GM18498 (cell line): ENCODE data around the gene TADA2A.
"Not testable (repeated sequence)": the region's sequence is repeated elsewhere in the genome, so short reads cannot be mapped to it uniquely, and the experiment has no call there.

Source experiments
- ATAC-seq: cut with Tn5 transposase; IDR thresholded peaks from one replicate; pipeline ENCODE4 v1.9.1; 2021; ENCODE audit warnings: mild to moderate bottlenecking, moderate library complexity; ENCODE audit not compliant: unreplicated experiment

The TADA2A gene

DNA sequence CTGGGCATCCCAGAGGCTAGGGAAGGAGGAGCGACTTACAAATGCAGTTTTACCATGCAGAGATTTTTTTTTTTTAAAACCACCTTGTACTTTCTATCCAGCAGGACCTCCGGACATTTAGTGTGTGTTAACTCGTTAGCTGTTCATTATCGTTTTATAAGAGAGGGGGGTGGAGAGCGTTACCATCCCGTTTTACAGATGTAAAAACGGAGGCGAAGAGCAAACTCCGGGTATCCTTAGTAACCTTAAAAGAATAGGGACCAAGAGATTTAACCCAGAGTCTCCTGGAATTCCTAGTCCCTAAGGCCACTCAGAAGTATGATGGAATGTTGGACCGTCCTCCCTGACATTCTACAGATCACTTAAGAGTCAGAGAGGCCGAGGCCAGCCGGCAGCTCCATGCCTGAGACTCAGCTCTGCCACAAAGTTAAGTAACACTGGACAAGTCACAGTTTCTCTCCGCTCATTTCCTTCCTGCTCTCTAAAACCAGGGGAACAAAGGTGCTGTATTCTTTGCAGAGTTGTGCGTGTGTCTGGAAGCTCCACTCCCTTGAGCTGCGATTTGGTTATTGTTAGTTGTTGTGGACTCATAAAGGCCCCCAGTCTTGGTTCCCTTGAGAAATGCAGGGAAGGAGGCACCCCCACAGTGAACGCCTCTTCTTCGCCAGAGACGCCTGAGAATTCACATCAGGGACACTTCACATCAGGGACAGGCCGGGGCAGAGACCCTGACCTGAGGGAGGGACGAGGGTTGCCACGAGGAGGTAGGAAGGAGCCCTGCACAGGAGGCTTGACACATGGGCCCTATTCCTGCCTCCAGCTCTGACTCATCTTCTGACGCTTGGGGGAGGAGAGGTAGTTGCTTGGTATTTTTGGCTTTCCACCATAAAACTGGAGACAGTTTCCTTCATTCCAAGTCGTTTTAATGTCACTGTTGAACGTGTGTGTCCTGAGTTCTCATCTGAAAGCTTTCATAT, 84.2 kb downstream of the TADA2A start:
- ATAC-seq = no peak

DNA sequence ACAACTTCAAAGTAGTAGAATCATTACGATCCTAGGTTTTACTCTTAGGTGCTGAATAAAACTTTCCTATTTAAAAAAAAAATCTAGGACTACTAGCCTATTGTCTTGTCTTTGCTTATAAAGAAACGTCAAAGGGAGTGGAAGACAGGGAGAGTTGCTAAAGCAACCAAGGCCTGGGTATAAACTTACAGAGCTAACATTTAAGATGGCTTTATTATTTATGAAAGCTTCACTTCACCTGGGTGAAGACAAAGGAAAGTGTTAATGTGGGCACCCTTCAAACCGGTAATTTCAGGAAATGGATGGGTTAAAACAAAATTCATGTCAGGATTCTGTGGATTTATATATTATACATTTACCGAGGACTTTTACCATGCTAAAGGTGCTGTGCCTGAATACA, 85.5 kb downstream of the TADA2A start:
- no peak for ATAC-seq

- ATAC-seq = no peak
These were observed 86.8 kb downstream of the TADA2A start for GRCh38 chr17:37493249-37494027.

- ATAC-seq = no peak
These were observed 87.7 kb downstream of the TADA2A start for GRCh38 chr17:37494401-37494831.

DNA sequence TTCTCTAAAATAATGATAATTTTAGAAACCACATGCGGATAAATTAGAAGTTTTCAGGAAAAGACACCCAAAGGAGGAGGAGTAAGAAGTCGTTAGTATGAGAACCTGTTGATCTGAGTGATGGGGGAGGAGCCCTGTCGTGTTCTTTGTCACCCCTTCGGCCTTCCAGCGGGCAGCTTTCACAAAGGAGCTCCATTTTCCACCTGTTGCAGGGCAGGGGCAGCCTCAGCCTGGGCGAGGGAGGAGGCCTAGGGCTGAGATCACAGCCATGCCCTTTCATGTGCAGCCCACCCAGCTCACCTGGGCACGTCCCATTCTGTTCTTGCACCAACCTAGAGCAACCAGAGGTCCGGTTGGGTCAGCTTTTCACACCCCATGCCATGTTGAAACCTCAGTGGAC, 88.3 kb downstream of the TADA2A start:
- ATAC-seq = no peak

- no peak for ATAC-seq
These were observed 93.7 kb downstream of the TADA2A start for GRCh38 chr17:37500378-37500777.

- ATAC-seq = no peak
These were observed 95.6 kb downstream of the TADA2A start for GRCh38 chr17:37502009-37502936.

DNA sequence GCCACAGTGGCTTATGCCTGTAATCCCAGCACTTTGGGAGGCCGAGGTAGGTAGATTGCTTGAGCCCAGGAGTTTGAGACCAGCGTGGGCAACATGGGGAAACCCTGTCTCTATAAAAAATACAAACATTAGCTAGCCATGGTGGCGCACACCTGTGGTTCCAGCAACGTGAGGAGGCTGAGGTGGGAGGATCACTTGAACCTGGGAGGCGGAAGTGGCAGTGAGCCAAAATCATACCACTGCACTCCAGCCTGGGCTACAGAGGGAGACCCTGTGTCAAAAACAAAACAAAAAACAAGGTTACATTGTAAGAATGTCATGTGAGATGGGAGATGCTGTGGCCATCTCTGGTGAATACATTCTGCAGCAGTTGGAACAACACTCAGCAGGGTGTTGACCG, 96.5 kb downstream of the TADA2A start:
- ATAC-seq = no peak

DNA sequence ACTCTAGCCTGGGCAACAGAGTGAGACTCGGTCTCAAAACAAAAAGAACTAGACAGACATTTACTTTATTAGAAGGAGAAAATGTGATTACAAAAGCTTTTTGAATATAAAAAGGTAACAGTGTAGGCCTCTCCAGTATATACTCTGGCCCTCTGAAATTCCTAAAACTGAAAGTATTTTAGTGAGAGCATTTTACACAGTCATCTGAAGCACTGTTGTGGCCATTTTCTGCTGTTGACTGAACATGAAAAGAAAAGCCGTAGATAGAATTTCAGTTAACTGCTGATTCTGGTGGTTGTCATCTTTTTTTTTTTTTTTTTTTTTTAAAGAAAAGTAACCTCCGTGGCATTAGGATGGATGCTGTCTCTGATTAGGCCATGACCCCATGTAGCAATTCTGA, 98.6 kb downstream of the TADA2A start:
- no peak for ATAC-seq

DNA sequence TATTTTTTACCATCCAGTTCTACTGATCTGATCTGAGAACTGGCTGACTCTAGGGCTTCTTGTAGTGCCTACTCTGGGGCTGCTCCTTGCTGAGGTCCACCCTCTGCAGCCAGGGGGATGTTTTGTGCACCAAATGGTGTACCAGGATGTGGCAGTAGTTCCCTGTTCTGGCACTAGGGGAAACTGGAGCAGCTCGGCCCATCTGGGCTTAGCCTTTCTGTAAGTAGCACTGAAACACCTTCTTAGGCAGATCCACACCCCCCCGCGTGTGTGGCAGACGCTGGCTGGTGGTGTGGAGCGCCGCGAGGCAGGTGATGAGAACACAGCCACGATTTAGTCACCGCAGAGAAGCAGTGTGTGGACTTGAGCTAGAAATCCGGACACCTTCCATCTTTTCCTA, 100.0 kb downstream of the TADA2A start:
- ATAC-seq = no peak

GRCh38 chr17:37507111-37507510, 100.4 kb downstream of the TADA2A start:
- no peak for ATAC-seq

GRCh38 chr17:37510056-37510455, 103.4 kb downstream of the TADA2A start:
- no peak for ATAC-seq

GRCh38 chr17:37511642-37512041, 105.0 kb downstream of the TADA2A start:
- not testable (repeated sequence) for ATAC-seq

DNA sequence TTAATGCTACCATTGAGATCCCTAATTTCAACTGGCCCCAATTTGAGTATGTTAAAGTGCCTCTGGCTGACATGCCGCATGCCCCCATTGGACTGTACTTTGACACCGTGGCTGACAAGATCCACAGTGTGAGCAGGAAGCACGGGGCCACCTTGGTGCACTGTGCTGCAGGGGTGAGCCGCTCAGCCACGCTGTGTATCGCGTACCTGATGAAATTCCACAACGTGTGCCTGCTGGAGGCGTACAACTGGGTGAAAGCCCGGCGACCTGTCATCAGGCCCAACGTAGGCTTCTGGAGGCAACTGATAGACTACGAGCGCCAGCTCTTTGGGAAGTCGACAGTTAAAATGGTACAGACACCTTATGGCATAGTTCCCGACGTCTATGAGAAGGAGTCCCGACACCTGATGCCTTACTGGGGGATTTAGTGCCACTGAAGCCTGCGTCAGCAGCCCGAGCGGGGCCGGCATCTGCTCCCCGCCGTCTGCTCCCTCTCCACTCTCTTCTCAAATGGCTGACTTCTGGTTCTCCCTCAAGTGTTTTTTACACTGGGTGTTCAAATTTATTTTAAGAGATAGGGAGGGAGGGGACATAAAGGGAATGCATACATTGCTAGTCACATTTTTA, 105.9 kb downstream of the TADA2A start:
- no peak for ATAC-seq

DNA sequence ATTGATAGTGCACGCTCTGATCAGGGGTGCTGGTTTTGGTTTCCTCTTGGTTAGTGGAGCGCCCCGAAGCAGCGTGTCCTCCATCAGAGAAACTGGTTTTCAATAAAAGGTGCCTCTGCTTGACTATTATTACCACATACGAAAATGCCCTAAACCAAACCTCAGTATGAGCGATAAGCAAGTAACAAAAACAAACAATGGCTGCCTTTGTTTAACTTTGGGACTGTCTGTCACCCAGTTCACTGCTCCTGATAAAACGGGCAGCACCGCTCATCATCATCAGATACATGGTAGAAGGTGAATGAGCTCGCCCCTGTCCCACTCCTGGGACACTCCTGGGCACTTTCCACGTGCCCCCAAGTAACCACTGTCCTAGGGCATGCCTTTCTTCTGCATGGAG, 107.0 kb downstream of the TADA2A start:
- no peak for ATAC-seq

DNA sequence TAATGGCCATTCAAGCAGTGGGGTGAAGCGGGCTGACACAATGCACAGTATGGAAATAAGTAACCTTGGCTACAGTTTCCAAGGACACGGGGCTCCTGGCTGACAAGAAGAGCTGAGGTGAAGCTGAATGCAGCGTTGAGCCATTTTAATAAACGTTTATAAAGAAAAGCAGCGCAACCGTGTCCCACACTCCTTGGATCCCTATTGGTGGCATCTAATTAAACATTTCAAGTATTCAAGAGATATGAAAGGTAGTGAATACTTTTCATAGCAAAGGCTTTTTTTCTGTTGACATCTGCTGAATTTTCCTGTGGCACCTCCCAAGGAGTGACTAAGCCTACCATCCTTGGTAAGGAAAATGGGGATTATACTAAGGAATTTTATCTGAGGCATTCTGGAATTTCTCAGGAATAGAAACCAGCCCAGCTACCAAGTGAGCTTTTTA, 109.5 kb downstream of the TADA2A start:
- no peak for ATAC-seq

DNA sequence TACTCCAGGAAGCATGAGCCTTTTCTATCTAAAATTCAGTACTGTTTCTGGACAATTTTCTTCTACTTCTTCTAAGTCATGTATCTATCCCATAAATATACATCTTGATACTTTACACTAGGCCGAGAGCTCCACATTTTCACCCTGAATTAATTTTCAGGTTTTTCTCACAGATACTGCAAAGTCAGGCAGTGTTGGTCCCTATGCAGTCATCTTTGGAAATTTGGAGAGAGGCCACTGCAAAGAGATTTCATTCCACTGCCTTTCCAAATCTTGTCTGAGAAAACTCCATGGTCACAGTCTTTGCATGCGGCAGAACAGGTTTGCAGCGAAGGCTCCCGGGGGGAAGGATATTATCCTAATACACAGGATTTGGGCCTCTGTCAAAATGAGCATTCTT, 111.2 kb downstream of the TADA2A start:
- no peak for ATAC-seq

DNA sequence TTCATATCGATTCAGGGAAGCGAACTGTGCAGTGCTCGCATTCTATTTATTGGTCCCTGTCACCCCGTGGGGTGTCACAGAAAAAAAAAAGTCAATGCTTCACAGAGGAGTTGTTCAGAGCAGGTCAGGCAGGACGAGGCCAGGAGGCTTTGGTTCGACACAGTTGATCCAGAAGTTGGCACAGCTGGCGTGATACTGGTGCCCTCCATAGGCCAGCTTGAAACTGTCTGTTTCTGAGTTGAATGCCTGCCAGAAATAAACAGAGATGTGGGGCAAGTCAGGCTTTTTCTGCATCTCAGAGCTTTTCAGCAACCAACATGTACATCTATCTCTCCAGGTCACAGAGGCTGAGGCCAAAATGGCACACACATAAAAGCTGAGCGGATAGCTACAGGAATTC, 112.1 kb downstream of the TADA2A start:
- ATAC-seq = no peak

GRCh38 chr17:37519251-37519985, 112.7 kb downstream of the TADA2A start:
- ATAC-seq = no peak

DNA sequence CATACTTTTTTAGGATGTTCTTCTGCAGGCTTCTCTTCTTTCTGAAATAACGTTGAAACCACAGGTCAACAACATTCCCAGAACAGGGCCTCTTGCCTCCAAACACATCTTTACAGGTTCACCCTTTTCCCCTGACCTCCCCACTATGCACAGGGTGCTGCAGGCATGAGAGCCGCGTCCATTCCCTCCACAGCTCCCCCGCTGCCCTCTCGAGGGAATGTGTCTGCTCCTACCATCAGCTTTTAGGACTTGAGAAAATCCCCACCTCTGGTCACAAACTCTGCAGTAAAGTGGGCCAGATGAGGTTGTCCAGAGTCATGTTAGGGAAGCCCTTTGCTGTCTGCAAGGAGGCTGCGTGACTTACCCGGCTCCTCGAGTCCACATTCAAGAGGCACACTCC, 113.5 kb downstream of the TADA2A start:
- no peak for ATAC-seq
